Measurements from ENCODE around the gene TRIM43B.
"Not testable (repeated sequence)": the region's sequence is repeated elsewhere in the genome, so short reads cannot be mapped to it uniquely, and the experiment has no call there.

Gene TRIM43B

GRCh38 chr2:95484654-95485053 is at the start of gene TRIM43B:
TRIM43B (minus strand) TSS chr2:95484754; CDS start chr2:95482714, 2,040 bp downstream.
- not testable (repeated sequence) for DNase-seq

- DNase-seq: no peak
These were observed 46.8 kb upstream of the TRIM43B start for GRCh38 chr2:95531254-95531771.

- DNase-seq: no peak
These were observed 46.2 kb upstream of the TRIM43B start for GRCh38 chr2:95530734-95531133.

- DNase-seq: peak; percentile 16
These were observed 42.1 kb upstream of the TRIM43B start for GRCh38 chr2:95526360-95527341.

GRCh38 chr2:95525294-95526035 is 40.9 kb upstream of the TRIM43B start:
- DNase-seq: peak; percentile 11

- DNase-seq: no peak
These were observed 39.6 kb upstream of the TRIM43B start for GRCh38 chr2:95524195-95524594.

- DNase-seq: no peak
These were observed 30.2 kb upstream of the TRIM43B start for GRCh38 chr2:95514718-95515117.

- not testable (repeated sequence) for DNase-seq
These were observed 29.7 kb upstream of the TRIM43B start for GRCh38 chr2:95514226-95514625.

- no peak for DNase-seq
These were observed 24.9 kb upstream of the TRIM43B start for GRCh38 chr2:95509408-95509807.

GRCh38 chr2:95505222-95505621 is 20.7 kb upstream of the TRIM43B start:
- DNase-seq: no peak

GRCh38 chr2:95500854-95501253 is 16.3 kb upstream of the TRIM43B start:
- no peak for DNase-seq

GRCh38 chr2:95492076-95492475 is 7.5 kb upstream of the TRIM43B start:
- not testable (repeated sequence) for DNase-seq

- DNase-seq: not testable (repeated sequence)
These were observed 9.5 kb downstream of the TRIM43B start for GRCh38 chr2:95475025-95475424.

GRCh38 chr2:95467984-95468383 is 16.6 kb downstream of the TRIM43B start:
- not testable (repeated sequence) for DNase-seq

- not testable (repeated sequence) for DNase-seq
These were observed 18.0 kb downstream of the TRIM43B start for GRCh38 chr2:95466572-95466971.

GRCh38 chr2:95463292-95463691 is 21.3 kb downstream of the TRIM43B start:
- DNase-seq: not testable (repeated sequence)

GRCh38 chr2:95445317-95445716 is 39.2 kb downstream of the TRIM43B start:
- not testable (repeated sequence) for DNase-seq

GRCh38 chr2:95442474-95443099 is 42.0 kb downstream of the TRIM43B start:
- not testable (repeated sequence) for DNase-seq

GRCh38 chr2:95435872-95436209 is 48.7 kb downstream of the TRIM43B start:
- not testable (repeated sequence) for DNase-seq

- not testable (repeated sequence) for DNase-seq
These were observed 49.2 kb downstream of the TRIM43B start for GRCh38 chr2:95435162-95435871.

GRCh38 chr2:95434507-95435076 is 50.0 kb downstream of the TRIM43B start:
- not testable (repeated sequence) for DNase-seq

GRCh38 chr2:95433973-95434372 is 50.6 kb downstream of the TRIM43B start:
- DNase-seq: not testable (repeated sequence)
